Body of pancreas (tissue), 4 donors: ENCODE measurements around the gene DIS3L2. TPM values are rescaled to one million over a fixed set of nuclear protein-coding genes. Genes with fewer than 3 reads are reported as not detected.
A peak's percentile ranks its signal among the peaks of the same experiment; 100 is the strongest.

Source experiments
- ATAC-seq: fragments of 150-250 bp; one replicate; pipeline ENCODE4 v1.9.1; 2016
- DNase-seq, 4 donors: peaks; one replicate each; pipeline ENCODE4 v3.0.0-alpha.2; 2019
- H3K27ac ChIP-seq, 4 donors: fragments of 200-600 bp; sonication (generic); 1 replicate in 3 of 4; 2 replicates in 1 of 4; pipeline versions ENCODE4 v1.5.1 to v1.6.1; 2016 to 2019; ENCODE audit warnings: mild to moderate bottlenecking in 1 of 4, mixed read lengths in 1 of 4, moderate library complexity in 1 of 4
- H3K27me3 ChIP-seq, 2 donors: fragments of 200-600 bp; sonication (generic); one replicate each; pipeline ENCODE4 v1.6.0; 2016; ENCODE audit warnings: mild to moderate bottlenecking in 1 of 2
- H3K36me3 ChIP-seq, 2 donors: fragments of 200-600 bp; sonication (generic); replicated peaks in 1 of 2; 2 replicates each; pipeline ENCODE4 v1.5.1; 2016; ENCODE audit warnings: low read depth in 2 of 2; ENCODE audit not compliant: insufficient read depth in 1 of 2
- H3K4me1 ChIP-seq: fragments of 200-600 bp; sonication (generic); one replicate; pipeline ENCODE4 v1.6.0; 2016
- H3K4me3 ChIP-seq, 2 donors: fragments of 200-600 bp; sonication (generic); 1 replicate in 1 of 2; 2 replicates in 1 of 2; pipeline ENCODE4 v1.5.1; 2016 to 2019
- H3K9me3 ChIP-seq, 3 donors: fragments of 200-600 bp; sonication (generic); 1 replicate in 2 of 3; 2 replicates in 1 of 3; pipeline ENCODE4 v1.5.1; 2016
- CTCF ChIP-seq, 7 experiments: fragments of 450-650 bp in 4 of 7; fragments of 200-600 bp in 3 of 7; sonication (generic) in 3 of 7; IDR thresholded peaks; one replicate each; pipeline ENCODE4 v1.5.1; 2016 to 2019; ENCODE audit warnings: antibody characterized with exemption in 7 of 7
- POLR2A ChIP-seq, 3 donors: fragments of 450-650 bp; IDR thresholded peaks; one replicate each; pipeline ENCODE4 v1.6.1; 2016; ENCODE audit warnings: antibody characterized with exemption in 3 of 3, mild to moderate bottlenecking in 2 of 3
- WGBS, 2 donors: methylation state at CpG; one replicate each; pipeline ENCODE4 v1.1.5; 2017; 5-methylcytosine and 5-hydroxymethylcytosine counted together
- intact Hi-C: fragments of 100-400 bp; cut with DNase I; formaldehyde crosslinking; loops from one replicate; pipeline ENCODE4 v1.15.1; 2023
- total RNA-seq, 2 donors: library from RNA; depleted of rRNA; stranded (reverse); fragments of >200 nt; gene quantifications; one replicate each; pipeline ENCODE4 v1.1.0, GENCODE V29; 2016

The DIS3L2 gene
- total RNA-seq, 2 donors from 2014 or later: 27.8 to 113 TPM

- WGBS, 2 donors: 43 to 63% methylated on average over 2 of the region's 2 CpGs
- H3K4me3 ChIP-seq: no peak overlapping the region
- H3K27me3 ChIP-seq: no peaks in the 10 kb centered on the region
- H3K36me3 ChIP-seq: no peaks in the 10 kb centered on the region
- DNase-seq: no peak
- H3K27ac ChIP-seq: no peak overlapping the region
- peaks cover 13% of the 10 kb centered on the region for H3K4me1 ChIP-seq
- no peak for ATAC-seq
- H3K9me3 ChIP-seq: no peaks in the 10 kb centered on the region
- intact Hi-C loops: no loop called here
- TF ChIP-seq POLR2A (IDR thresholded peaks at IDR 0.05) (no peak), CTCF (IDR thresholded peaks at IDR 0.05) (no peak)
Observed at GRCh38 chr2:232225429-232225828, 263.9 kb downstream of the DIS3L2 start.

GRCh38 chr2:232225895-232226294, 264.4 kb downstream of the DIS3L2 start:
- no peak for TF ChIP-seq CTCF (IDR thresholded peaks at IDR 0.05)
- Histone ChIP-seq H3K27ac (no peak overlapping the region), H3K9me3 (no peaks in the 10 kb centered on the region), H3K27me3 (no peaks in the 10 kb centered on the region), H3K36me3 (no peaks in the 10 kb centered on the region), H3K4me1 (peaks cover 13% of the 10 kb centered on the region), H3K4me3 (no peak overlapping the region)
- intact Hi-C loops: no loop called here
- no peak for ATAC-seq
- WGBS, 2 donors: 76 to 79% methylated on average over 1 of the region's 1 CpG
- DNase-seq: no peak

- intact Hi-C loops: no loop called here
- Histone ChIP-seq H3K27ac (no peak overlapping the region), H3K27me3 (no peaks in the 10 kb centered on the region), H3K4me1 (peaks cover 13% of the 10 kb centered on the region), H3K36me3 (no peaks in the 10 kb centered on the region), H3K4me3 (no peak overlapping the region), H3K9me3 (no peaks in the 10 kb centered on the region)
- TF ChIP-seq POLR2A (IDR thresholded peaks at IDR 0.05) (no peak), CTCF (IDR thresholded peaks at IDR 0.05) (no peak)
- ATAC-seq (no peak), DNase-seq (no peak)
- WGBS, 2 donors: 89 to 96% methylated on average over 4 of the region's 4 CpGs
Observed at GRCh38 chr2:232228332-232228731, 266.8 kb downstream of the DIS3L2 start.

- Histone ChIP-seq H3K36me3 (no peaks in the 10 kb centered on the region), H3K27me3 (no peaks in the 10 kb centered on the region), H3K4me1 (peaks cover 13% of the 10 kb centered on the region), H3K27ac (peak overlapping the region in 2 of 4 donors; percentile 42 to 58), H3K4me3 (no peak overlapping the region), H3K9me3 (no peaks in the 10 kb centered on the region)
- 59 to 72% methylated on average over 7 of the region's 7 CpGs for WGBS, 2 donors
- intact Hi-C loops: no loop called here
- TF ChIP-seq CTCF (IDR thresholded peaks at IDR 0.05): no peak
- no peak for TF ChIP-seq POLR2A (IDR thresholded peaks at IDR 0.05)
- ATAC-seq (peak; percentile 45), DNase-seq (peak in 2 of 4 donors; percentile 20 to 24)
Observed at GRCh38 chr2:232228971-232229894, 267.7 kb downstream of the DIS3L2 start.

GRCh38 chr2:232229911-232230310, 268.4 kb downstream of the DIS3L2 start:
- H3K4me3 ChIP-seq: no peak overlapping the region
- intact Hi-C loops: no loop called here

More at GRCh38 chr2:232229911-232230310, 268.4 kb downstream of the DIS3L2 start:
- TF ChIP-seq CTCF (IDR thresholded peaks at IDR 0.05): no peak
- no peak for TF ChIP-seq POLR2A (IDR thresholded peaks at IDR 0.05)
- 88 to 94% methylated on average over 3 of the region's 3 CpGs for WGBS, 2 donors
- ATAC-seq: no peak
- no peak for DNase-seq
- Histone ChIP-seq H3K27ac (peak overlapping the region in 2 of 4 donors; percentile 42 to 58), H3K9me3 (no peaks in the 10 kb centered on the region), H3K27me3 (no peaks in the 10 kb centered on the region), H3K36me3 (no peaks in the 10 kb centered on the region), H3K4me1 (peaks cover 20% of the 10 kb centered on the region)
